Kidney (tissue), 14 donors: Measurements from ENCODE around the gene PPDPF. TPM values are rescaled to one million over a fixed set of nuclear protein-coding genes. Genes with fewer than 3 reads are reported as not detected.

Source experiments
- DNase-seq, 5 donors: peaks; one replicate each; pipeline ENCODE4 v3.0.0-alpha.2; 2013 to 2020
- FAIRE-seq: peaks from 2 replicates; lab custom pipeline; 2012; peaks lifted over from hg19 to GRCh38; lab: Jason Lieb, UNC
- H3K27ac ChIP-seq, 2 donors: one replicate each; pipeline ENCODE4 v1.7.0; 2013; ENCODE audit warnings: low read depth in 2 of 2, low read length in 2 of 2, inconsistent platforms in 1 of 2
- H3K27me3 ChIP-seq: one replicate; pipeline ENCODE4 v1.7.1; 2013; ENCODE audit warnings: low read length, inconsistent platforms; ENCODE audit not compliant: control insufficient read depth, insufficient read depth
- H3K36me3 ChIP-seq, 3 donors: one replicate each; pipeline versions ENCODE4 v1.7.0 to v1.7.1; 2013; ENCODE audit warnings: low read length in 3 of 3, control low read depth in 1 of 3, inconsistent platforms in 1 of 3; ENCODE audit not compliant: insufficient read depth in 3 of 3, control insufficient read depth in 2 of 3
- H3K4me1 ChIP-seq, 3 donors: one replicate each; pipeline versions ENCODE4 v1.7.0 to v1.7.1; 2013; ENCODE audit warnings: low read length in 3 of 3, inconsistent platforms in 1 of 3, low read depth in 1 of 3; ENCODE audit not compliant: control insufficient read depth in 2 of 3, insufficient read depth in 2 of 3
- H3K4me3 ChIP-seq, 3 donors: one replicate each; pipeline versions ENCODE4 v1.7.0 to v1.8.1; 2013; ENCODE audit warnings: low read length in 3 of 3, control low read depth in 1 of 3, inconsistent platforms in 1 of 3
- H3K9ac ChIP-seq, 3 donors: one replicate each; pipeline versions ENCODE4 v1.7.0 to v1.7.1; 2013; ENCODE audit warnings: low read length in 3 of 3, control low read depth in 1 of 3, inconsistent platforms in 1 of 3
- H3K9me3 ChIP-seq, 3 donors: one replicate each; pipeline versions ENCODE4 v1.7.0 to v1.7.1; 2013; ENCODE audit warnings: low read length in 3 of 3, control low read depth in 1 of 3, inconsistent platforms in 1 of 3; ENCODE audit not compliant: control insufficient read depth in 2 of 3, insufficient read depth in 1 of 3
- CTCF ChIP-seq: IDR thresholded peaks from 3 replicates; pipeline ENCODE4 v1.5.1; 2012; ENCODE audit warnings: mild to moderate bottlenecking, moderate library complexity, borderline replicate concordance; ENCODE audit not compliant: insufficient read depth; ENCODE audit errors: extremely low read depth
- intact Hi-C: fragments of 100-400 bp; cut with DNase I; formaldehyde crosslinking; loops from one replicate; pipeline ENCODE4 v1.11.1; 2022
- polyA plus RNA-seq: library from polyadenylated mRNA; stranded (reverse); fragments of 350-450 nt; fragmentation: Illumina TruSeq; extraction: RNeasy Lipid Tissue Mini Kit (QIAGEN cat#74804); gene quantifications from one replicate; pipeline ENCODE4 v1.2.3, GENCODE V29; 2014; ENCODE audit warnings: low read depth, low replicate concordance; ENCODE audit not compliant: insufficient read depth
- total RNA-seq: library from RNA; stranded (reverse); fragmentation: NEBNext Ultra II Directional; extraction: Animal tissue kit (Norgen Biotek cat#: 25700); gene quantifications from one replicate; pipeline ENCODE4 v1.2.1, GENCODE V29; 2021
- donor health status: control.
- donor health status: control.
- donor health status: control.
- donor health status: control.
- donor health status: control.
- donor health status: DM: yes; HTN: yes; CAD: no.
- donor health status: Normal renal cell carcinoma (clear cell type).

PPDPF gene
- total and polyA plus RNA-seq, 2 donors from 2014 or later: 578 to 961 TPM

GRCh38 chr20:63484651-63485403 lies 35.7 kb upstream of the PPDPF start:
- H3K27ac ChIP-seq: no peak overlapping the region

GRCh38 chr20:63486300-63486855 lies 34.2 kb upstream of the PPDPF start:
- Histone ChIP-seq H3K27ac (no peak overlapping the region), H3K36me3 (no peaks in the 10 kb centered on the region), H3K9ac (no peak overlapping the region), H3K9me3 (no peaks in the 10 kb centered on the region), H3K27me3 (peaks cover 2% of the 10 kb centered on the region), H3K4me1 (peaks cover 0 to 4% (median 0%) of the 10 kb centered on the region in 3 donors), H3K4me3 (no peak overlapping the region)
- no peak for DNase-seq
- intact Hi-C loops: no loop called here
- TF ChIP-seq CTCF: no peak
- no peak for FAIRE-seq

More at GRCh38 chr20:63484651-63485403, 35.7 kb upstream of the PPDPF start:
- Histone ChIP-seq H3K9ac (no peak overlapping the region), H3K9me3 (no peaks in the 10 kb centered on the region), H3K36me3 (no peaks in the 10 kb centered on the region), H3K27me3 (peaks cover 2% of the 10 kb centered on the region), H3K4me1 (peaks cover 0 to 4% (median 0%) of the 10 kb centered on the region in 3 donors), H3K4me3 (no peak overlapping the region)
- no peak for TF ChIP-seq CTCF
- DNase-seq (no peak), FAIRE-seq (no peak)
- intact Hi-C loops: no loop called here

GRCh38 chr20:63487116-63487764 lies 33.3 kb upstream of the PPDPF start:
- Histone ChIP-seq H3K36me3 (no peaks in the 10 kb centered on the region), H3K4me1 (peaks cover 0 to 4% (median 0%) of the 10 kb centered on the region in 3 donors), H3K9ac (no peak overlapping the region), H3K27ac (no peak overlapping the region), H3K9me3 (no peaks in the 10 kb centered on the region), H3K27me3 (peaks cover 2% of the 10 kb centered on the region), H3K4me3 (no peak overlapping the region)
- TF ChIP-seq CTCF: no peak
- no peak for FAIRE-seq
- intact Hi-C loops: no loop called here
- peak in 1 of 5 donors; percentile 75 for DNase-seq
